ENCODE measurements around the gene STXBP6.

The STXBP6 gene

DNA sequence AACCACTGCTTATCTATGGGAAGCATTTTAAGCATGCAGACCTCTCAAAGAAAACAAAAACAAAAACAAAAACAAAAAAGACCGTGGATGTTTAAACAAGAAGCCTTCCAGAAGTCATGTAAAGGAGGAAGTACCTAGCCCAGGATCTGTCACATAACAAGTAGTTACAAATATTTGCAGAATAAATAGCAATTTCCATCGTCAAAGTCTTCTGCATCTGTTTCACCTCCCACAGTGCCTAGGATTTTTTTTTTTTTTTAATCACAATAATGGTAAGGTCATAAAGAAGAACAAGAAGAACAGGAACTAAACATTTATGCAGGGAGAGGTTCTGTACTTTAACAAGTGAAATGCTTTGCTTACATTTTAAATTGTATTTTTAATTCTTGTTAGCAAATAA, 2.4 kb upstream of the STXBP6 start:
- no peak for DNase-seq (ENCODE audit: low read depth, low spot score)

- DNase-seq (ENCODE audit: low read depth, low spot score): no peak
Measured at GRCh38 chr14:25050269-25051150, 563 bp upstream of the STXBP6 start.

GRCh38 chr14:25049093-25049567, 817 bp downstream of the STXBP6 start:
- no peak for DNase-seq (ENCODE audit: low read depth, low spot score)

DNA sequence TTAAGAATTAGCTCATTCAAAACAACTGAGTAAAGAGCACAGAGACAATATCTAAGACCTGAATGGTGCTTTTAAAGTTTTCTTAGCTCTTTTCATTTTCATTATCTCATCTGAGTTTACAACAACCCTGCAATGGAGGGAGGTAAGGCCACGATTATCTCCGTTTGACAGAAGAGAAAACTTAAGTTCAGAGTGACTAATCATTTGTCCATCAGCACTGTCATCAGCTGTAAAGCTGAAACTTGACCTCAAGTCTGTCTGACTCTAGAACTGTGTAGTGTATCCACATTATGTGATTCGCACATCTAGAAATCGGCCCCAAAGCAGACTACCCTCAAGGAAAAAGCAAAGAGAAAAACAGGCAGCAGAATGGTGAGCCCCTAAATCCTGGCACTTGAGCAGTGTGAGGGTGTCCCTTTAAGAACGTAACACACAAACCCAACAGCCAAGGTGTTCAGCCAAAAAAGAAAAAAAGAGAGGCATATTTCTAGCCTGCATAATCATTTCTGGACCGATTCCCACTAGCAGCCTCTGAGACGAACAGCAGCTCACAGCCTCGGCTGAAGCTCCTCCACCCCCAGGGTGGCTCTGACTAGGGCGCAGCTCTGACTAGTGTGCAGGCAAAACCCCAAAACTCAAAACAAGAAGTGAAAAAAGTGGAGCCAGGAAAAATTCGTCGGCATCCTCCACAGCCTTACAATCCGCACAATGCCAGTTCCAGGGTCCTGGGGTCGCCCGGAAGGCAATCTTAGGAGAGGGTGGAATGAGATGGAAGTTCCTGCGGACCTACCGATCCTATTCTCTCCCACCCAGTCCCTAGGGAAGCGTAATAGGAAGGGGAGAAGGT, 1.6 kb downstream of the STXBP6 start:
- no peak for DNase-seq (ENCODE audit: low read depth, low spot score)

DNA sequence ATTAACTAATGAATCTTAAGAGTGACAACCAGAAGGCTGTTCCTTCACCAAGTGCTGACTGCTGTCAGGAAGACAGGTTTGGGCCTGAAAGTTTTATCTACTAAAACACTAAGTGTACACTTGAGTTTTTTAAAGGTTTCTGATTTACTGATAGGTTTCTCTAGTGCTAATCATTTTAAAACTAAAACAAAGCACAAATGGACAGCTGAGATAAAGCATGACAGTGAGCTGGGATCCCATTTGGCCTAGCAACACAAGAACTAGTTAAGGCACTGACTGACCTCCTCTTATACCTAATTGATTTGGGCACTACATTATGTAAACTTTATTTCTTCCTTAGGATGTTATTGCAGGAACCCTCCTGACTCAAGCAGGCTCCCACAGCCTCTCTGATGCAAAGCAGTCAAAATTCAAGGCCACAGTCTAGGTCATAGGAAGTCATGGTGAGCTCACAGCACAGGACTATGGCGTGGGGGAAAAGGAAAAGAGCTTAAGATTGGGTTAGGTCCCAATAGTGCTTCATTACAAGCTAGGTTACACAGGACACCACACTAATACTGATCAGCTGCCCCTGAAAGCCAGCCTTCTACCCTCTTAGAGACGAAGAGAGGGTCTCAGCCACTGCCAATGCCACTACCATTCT, 3.5 kb downstream of the STXBP6 start:
- DNase-seq (ENCODE audit: low read depth, low spot score): no peak

GRCh38 chr14:25044106-25044698, 5.7 kb downstream of the STXBP6 start:
- DNase-seq (ENCODE audit: low read depth, low spot score): no peak

- DNase-seq (ENCODE audit: low read depth, low spot score): no peak
Measured at GRCh38 chr14:25042362-25043299, 7.3 kb downstream of the STXBP6 start.

- no peak for DNase-seq (ENCODE audit: low read depth, low spot score)
Measured at GRCh38 chr14:25041898-25042297, 8.0 kb downstream of the STXBP6 start.

GRCh38 chr14:25041484-25041883, 8.5 kb downstream of the STXBP6 start:
- no peak for DNase-seq (ENCODE audit: low read depth, low spot score)

DNA sequence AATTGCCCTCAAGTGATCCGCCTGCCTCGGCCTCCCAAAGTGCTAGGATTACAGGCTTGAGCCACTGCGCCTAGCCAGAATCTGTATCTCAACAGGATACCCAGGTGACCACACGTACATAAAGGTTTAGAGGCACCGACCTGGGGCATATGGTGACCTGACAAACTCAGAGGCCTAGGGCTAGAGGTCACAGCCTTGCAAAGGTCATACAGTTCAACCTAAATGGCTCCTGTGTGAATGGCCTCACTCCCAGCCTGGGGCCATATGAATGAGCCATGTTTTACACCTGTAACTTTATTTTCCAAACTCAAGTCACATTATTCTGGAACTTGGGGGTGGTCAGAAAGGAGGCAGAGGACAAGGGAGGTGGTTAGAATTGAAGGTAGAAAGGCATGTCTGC, 10.0 kb downstream of the STXBP6 start:
- DNase-seq (ENCODE audit: low read depth, low spot score): no peak

DNA sequence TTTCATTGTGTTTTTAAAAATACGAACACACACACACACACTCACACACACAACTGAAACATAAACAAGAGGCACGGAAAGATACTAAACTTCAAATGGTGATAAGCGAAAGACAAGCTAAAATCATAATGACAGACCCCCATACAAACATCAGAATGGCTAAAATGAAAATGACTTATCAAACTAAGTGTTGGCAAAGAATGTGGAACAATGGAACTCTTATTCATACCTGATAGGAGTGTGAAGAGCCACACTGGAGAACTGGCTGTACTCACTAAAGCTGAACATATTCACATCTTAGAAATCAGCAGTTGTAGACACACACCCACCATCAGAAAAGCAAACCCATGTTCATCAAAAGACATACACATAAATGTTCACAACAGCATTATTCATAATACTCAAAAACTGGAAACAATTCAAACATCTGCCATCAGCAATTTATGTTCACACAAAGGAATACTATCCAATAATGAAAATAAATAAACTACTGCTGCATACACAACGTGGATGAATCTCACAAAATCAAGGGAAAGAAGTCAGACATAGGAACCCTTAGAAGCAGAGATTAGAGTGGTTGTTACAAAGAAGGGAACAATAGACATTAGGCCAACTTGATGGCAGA, 11.8 kb downstream of the STXBP6 start:
- DNase-seq (ENCODE audit: low read depth, low spot score): no peak

GRCh38 chr14:25037032-25037431, 12.9 kb downstream of the STXBP6 start:
- DNase-seq (ENCODE audit: low read depth, low spot score): no peak

DNA sequence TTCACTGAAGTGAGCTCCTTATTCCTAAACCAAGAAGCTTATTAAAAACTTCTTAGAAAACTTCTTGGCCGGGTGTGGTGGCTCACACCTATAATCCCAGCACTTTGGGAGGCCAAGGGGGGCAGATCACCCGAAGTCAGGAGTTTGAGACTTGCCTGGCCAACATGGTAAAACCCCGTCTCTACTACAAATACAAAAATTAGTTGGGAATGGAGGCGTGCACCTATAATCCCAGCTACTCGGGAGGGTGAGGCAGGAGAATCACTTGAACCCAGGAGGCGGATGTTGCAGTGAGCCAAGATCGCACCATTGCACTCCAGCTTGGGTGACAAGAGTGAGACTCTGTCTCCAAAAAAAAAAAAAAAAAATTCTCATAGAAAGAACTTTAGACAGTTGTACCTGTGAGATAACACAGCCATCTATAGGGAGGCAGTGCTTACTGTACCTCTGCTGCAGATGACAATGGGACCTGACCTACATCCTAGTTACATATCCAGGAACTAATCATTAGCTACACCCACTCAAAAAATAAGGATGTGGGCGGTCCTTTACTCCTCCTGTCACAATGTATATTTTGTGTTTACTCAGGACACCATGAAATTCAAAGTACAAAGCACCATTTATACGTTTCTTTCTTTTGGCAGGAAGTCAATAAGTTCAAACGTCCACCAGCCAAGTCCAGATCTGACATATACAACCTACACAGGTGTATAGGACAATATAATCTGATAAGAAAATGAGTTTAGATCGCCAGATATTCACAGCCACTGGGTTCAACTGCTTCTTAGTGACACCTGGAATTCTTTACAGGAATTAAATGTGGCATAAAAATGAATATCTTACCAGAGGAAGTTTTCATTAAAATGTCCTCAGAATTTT, 14.9 kb downstream of the STXBP6 start:
- DNase-seq (ENCODE audit: low read depth, low spot score): no peak

DNA sequence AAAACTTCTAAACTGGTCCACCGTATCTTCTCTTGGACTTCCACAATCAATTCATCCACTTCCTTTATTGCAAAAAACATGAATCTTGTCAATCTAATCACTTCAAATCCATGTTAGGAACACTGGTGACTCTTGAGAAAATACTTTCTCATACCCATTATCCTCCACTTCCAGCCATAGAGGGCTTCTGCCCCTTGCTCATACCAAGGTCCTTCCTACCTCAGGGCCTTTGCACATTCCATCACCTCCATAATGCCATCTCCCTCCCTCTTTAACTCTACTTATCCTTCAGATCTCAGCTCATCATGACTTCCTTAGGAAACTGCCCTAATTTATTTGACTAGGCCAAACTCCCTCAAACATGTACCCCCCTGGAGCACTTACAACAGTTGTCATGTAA, 16.6 kb downstream of the STXBP6 start:
- no peak for DNase-seq (ENCODE audit: low read depth, low spot score)

GRCh38 chr14:25032092-25032784, 17.7 kb downstream of the STXBP6 start:
- DNase-seq (ENCODE audit: low read depth, low spot score): no peak

GRCh38 chr14:25026476-25027137, 23.3 kb downstream of the STXBP6 start:
- DNase-seq (ENCODE audit: low read depth, low spot score): no peak

DNA sequence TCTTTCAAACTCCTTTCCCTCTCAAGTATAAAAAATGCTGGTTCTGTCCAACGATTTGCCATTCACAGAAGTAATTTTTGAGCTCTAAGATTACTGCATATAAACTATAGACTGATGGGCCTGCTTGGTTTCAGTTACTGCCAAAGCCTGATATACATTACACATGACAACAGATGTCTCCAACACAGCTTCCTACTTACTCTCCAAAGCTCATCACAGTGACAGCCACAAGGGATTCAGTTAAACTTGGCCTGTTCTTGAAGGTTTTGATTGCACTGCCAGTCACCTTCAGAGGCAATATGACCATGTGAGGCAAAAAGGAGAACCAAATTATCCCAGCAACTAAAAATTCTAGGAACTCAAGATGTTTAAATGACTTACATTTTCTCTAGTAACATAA, 30.1 kb downstream of the STXBP6 start:
- no peak for DNase-seq (ENCODE audit: low read depth, low spot score)

GRCh38 chr14:25017562-25017961, 32.4 kb downstream of the STXBP6 start:
- no peak for DNase-seq (ENCODE audit: low read depth, low spot score)
